SKM-1 treated with dmso at 0.1 percent for 144 hours (cell line): ENCODE data around the gene SOD3.

ENCODE experiments used
- DNase-seq: peaks from one replicate; lab custom pipeline; 2025; ENCODE audit not compliant: unreplicated experiment; lab: John Stamatoyannopoulos, UW

The SOD3 gene, protein sequence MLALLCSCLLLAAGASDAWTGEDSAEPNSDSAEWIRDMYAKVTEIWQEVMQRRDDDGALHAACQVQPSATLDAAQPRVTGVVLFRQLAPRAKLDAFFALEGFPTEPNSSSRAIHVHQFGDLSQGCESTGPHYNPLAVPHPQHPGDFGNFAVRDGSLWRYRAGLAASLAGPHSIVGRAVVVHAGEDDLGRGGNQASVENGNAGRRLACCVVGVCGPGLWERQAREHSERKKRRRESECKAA

GRCh38 chr4:24794916-24795665 is at the start of gene SOD3:
SOD3 (plus strand) TSS chr4:24795573; CDS start chr4:24799522, 3,949 bp downstream.
- no peak for DNase-seq

DNA sequence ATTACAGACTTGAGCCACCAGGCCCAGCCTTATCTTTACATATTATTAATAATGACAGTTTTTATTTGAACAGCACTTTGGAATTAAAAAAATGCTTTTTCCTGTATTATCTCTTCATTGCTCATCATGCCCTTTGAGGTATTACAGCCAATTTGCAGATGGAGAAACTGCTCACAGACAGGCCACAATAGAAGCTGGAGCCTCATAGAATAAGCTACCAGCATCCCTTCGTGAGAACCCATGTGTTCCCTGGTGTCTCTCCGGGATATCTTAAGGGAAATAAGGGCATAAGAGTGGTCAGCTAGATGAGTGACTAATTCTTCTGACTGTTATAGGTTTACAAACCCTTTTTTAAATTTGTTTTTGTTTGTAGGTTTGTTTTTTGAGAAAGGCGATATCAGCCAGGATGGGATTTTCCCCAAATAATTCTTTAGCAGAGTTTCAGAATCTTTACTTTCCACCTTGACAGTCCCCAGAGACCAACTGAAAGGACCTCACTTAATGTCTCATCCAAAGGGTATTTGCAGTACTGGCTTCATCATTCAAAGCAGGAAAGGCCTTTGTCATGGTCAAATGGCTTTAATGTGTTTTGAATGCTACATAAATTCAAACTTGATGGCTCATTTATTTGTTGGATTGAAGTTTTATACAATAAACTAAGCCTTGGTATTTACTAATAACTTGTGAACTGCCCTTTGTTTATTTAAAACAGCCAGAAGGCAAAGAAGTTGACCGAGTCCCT is 48.0 kb upstream of the SOD3 start:
- no peak for DNase-seq

DNA sequence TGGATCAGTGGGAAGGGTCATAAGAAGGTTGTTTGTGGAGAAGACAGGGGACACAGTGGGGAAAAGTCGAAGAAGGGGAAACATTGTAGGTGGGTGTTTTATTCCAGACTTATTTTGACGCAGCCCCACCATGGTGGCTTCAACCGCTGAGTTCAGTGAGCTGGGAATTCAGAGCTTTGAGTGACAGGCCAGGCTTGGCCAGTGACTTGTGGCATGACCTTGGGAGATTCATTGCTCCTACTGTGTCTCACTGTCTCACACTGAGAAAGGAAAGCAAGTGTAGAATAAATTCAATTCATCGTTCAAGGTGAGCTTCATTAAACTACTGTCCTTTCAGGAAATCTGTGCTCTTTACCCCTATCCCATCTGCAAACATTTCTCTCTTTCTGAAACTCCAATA is 47.4 kb upstream of the SOD3 start:
- DNase-seq: no peak

- DNase-seq: no peak
These were observed 46.5 kb upstream of the SOD3 start for GRCh38 chr4:24748758-24749350.

GRCh38 chr4:24750106-24750505 is 45.3 kb upstream of the SOD3 start:
- DNase-seq: no peak

GRCh38 chr4:24751926-24752539 is 43.3 kb upstream of the SOD3 start:
- no peak for DNase-seq

DNA sequence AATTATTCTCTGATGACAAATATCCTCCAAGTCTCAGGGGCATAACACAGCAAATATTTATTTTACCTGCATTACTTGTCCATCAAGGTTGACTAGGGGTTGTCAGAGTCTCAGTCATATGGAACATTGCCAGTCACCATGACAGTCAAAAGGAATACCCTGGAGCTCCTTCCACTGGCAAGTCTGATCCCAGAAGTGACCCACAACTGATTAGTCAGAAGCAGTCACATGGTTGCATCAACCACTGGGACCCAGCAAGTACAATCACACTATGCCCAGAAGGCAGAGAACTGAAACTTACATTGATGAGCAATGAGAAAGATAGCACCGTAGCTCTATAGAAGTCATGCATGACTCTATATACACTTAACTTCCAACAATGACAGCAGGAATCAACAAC is 41.9 kb upstream of the SOD3 start:
- no peak for DNase-seq

- no peak for DNase-seq
These were observed 40.8 kb upstream of the SOD3 start for GRCh38 chr4:24754571-24754970.

DNA sequence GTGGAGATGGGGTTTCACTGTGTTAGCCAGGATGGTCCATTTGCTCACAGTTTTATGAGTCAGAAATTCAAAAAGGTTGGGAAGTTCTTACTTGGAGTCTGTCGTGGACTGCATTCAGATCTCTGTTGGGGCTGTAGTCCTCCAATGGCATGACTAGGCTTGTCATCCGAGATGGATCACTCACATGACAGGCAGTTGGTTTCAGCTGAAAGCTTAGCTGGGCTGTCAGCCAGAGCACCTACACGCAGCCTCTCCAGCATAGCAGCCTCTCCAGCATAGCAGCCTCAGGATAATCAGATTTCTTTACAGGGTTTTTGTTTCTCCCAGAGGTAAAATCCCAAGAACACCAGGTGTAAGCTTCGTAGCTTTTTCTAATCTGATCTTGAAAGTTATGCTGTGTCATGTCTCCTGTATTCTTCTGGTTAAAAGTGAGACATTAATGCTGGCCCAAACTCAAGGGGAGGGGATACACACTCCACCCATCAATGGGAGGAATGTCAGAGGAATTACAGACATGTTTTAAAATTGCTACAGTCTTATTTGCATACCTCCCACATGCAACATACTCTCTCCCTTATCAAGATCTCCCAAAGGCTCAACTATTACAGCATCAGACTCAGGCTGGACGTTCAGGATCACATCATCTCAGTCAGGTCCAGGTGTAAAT is 31.6 kb upstream of the SOD3 start:
- no peak for DNase-seq

- no peak for DNase-seq
These were observed 31.0 kb upstream of the SOD3 start for GRCh38 chr4:24764345-24764744.

GRCh38 chr4:24765376-24765988 is 29.9 kb upstream of the SOD3 start:
- no peak for DNase-seq

DNA sequence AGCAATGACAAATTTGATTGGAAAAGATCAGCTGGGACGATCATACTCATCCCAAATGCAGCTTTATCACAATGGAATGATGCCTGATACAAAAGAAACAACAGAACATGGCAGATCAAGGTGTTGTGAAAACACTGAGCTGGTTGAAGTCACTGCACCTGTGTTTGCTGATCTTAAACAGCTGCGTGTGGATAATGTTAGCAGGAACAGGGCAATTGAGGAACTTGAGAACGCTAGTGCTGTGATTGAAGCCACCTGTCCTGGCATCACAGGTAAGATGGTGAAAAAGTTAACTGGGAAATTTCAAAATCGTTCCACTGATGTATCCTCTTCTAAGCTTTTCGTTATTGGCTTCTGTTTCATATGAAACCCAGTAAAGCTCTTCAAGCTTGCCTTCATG is 27.4 kb upstream of the SOD3 start:
- DNase-seq: no peak

DNA sequence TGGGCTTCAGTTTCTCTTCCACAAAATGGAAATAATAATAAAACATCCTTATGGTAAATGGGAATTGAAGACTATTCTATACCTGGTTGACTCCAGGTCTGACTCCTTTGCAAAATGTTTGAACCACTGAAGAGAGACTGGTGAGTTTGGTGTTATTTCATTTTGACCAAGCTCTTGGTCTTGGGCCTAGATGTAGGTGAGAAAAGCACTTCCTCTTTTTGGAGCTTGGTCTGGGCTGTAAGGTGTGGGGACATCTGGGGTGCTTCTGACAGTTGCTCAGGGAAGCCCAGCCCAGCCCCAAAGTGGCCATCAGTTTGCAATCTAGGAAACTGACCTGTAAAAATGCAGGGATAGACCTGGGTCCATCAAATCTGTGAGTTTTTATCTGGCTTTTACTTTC is 26.8 kb upstream of the SOD3 start:
- DNase-seq: no peak

DNA sequence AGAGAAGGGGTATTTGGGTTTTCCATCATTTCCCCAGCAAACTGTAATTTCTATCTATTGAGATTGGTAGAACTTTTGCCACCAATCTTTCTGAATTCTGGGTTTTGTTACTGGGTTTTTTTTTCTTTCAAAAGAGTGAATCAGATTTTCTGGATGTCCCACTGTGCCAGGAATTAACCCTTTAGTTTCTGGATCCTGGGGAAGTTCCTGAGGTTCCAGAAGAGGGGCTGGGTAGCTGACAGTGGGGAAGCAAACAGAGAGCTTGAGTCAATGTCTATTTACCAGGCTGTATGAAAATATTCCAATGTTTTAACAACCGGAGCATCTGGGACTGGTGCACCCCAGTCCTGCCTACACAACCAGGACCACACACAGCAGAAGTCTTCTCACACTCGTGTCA is 25.8 kb upstream of the SOD3 start:
- DNase-seq: no peak

DNA sequence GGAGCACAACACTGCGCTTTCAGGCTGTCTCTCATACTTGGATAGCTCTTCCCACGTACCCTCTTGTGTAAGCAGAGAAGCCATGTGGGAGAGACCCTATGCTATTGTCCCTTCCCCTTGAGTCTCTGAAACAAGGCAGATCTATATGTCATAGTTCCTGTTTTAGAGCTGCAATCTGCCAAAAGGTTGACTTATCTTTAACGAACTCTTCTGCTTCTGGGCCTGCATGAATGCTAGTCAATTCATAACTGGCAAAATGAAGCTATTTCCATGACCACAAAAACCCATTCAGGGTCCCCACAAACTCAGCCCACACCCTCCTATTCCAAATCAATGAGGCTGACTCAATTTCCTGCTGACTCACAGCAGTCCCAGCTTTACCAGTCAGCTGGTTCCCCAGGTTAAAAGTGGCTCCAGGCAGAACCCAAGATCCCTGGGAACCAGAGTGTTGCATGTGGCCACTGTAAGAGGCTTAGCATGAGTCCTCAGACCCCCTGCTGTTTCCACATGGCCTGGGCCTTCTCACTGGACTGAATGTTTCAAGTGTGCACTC is 25.3 kb upstream of the SOD3 start:
- DNase-seq: no peak

DNA sequence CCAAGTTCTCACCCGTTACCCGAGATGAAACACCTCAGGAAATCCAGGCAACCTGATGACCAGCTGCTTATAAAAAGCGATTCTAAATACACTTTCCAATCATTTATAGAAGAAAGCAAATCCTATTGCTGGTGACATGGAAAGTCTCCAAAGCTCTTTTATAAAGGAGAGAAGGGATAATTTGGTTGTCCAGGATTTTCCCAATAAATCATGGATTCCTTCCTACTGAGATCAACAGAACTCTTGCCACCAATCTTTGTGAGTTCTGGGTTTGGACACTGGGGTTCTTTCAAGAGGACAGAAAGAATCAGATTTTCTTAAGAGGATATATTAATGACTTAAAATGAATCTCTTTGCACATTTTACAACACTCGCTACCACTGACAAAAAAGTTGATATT is 24.7 kb upstream of the SOD3 start:
- DNase-seq: no peak

DNA sequence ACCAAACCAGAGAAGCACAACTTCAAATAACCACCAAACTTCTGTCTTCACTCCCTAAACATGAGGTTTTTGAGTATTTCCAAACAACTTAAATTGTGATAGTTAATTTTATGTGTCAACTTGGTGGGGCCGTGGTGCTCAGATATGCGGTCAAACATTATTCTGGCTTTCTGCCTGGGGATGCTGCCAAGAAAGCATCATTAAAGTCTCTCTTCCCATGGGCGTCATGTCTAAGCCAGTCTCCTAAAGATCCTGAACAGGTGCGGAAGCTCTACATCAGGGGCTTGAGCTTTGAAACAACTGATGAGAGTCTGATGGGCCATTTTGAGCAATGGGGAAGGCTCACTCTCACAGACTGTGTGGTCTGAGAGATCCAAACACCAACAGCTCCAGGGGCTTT is 24.1 kb upstream of the SOD3 start:
- DNase-seq: no peak

- DNase-seq: no peak
These were observed 23.2 kb upstream of the SOD3 start for GRCh38 chr4:24772061-24772705.

GRCh38 chr4:24772952-24773351 is 22.4 kb upstream of the SOD3 start:
- no peak for DNase-seq

DNA sequence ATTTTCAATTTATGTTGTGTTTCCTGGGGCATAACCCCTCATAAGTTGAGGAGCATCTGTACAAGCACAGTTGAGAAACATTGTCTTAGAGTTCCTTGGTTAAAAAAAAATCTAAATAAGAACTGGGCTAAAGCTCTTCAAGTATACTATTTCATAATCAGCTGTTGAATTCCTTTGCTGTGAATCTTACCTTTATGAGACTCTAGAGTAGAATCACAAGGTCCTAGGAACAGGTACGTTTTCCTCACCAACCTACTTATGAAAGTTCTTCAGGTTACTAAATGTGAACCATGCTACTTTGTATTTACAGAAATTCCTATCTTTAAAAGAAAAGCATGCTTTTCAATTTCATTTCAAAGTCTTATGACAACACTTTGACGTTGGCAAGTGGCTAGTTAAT is 20.9 kb upstream of the SOD3 start:
- no peak for DNase-seq
